HG02840 (cell line): ENCODE results near the gene RSPH10B2.
"Not testable (repeated sequence)": the region's sequence is repeated elsewhere in the genome, so short reads cannot be mapped to it uniquely, and the experiment has no call there.

Source experiments
- ATAC-seq: cut with Tn5 transposase; IDR thresholded peaks from one replicate; pipeline ENCODE4 v1.9.1; 2021; ENCODE audit warnings: mild to moderate bottlenecking, moderate library complexity, moderate number of reproducible peaks; ENCODE audit not compliant: unreplicated experiment, low FRiP score

Gene RSPH10B2

DNA sequence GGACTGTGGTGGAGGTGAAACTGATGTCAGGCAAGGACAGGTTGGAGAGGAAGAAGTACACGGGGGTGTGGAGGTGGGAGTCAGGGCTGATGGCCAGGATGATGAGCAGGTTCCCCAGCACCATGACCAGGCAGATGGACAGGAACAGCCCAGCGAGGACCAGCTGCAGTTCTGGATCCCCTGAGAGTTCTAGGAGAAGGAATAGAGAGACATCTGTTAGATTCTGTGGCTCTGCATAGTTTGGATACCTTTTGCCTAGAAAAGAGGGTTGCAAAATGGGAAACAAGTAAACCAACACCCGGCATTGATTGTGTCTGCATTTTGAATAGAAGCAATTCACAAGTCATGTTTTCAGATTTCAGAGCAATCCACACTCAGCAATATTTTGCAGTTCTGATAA, 81.6 kb downstream of the RSPH10B2 start:
- not testable (repeated sequence) for ATAC-seq

DNA sequence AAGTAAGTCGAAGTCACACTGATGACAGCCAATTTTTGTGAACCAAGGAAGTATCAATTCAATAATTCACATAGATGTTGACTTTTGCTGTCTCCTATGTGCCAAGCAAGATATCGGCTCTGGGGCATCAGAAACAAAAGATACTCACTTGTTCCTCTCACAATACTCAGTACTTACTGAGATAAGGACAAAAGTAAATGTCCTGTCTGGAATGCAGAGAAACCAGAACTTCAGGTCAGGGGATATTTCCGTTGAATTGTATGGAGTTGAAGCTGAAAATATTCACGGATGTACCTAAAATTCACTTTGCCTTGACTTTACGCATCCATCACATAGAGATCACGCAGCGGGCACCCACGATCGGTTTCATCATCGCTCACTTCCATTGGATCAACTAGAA, 83.2 kb downstream of the RSPH10B2 start:
- ATAC-seq = not testable (repeated sequence)

DNA sequence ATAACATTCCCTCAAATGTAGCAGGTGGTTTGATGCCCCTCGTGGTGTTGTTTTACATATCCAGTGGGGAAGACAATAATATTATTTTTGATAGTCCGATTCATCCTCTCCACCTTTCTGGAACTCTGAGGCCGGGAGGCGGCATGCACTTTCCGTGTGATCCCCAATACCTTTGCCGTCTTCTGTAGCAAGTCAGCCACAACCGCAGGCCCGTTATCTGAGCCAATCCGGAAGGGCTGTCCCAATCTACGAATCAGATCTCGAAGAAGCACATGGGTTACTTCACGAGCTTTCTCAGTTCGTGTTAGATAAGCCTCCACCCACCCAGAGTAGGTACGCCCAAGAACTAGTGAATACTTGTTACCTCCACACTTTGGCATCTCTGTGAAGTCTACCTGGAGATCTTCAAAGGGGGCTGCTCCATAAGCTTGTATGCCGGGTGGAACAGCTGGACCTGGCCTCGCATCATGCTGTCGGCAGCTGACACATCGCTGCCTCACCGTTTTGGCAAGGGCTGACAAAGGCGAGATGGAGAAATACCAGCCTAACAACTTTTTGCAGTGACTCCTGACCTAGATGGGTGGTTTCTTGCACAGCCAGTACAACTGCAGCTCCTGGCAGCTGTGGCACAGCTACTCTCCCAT, 88.5 kb downstream of the RSPH10B2 start:
- not testable (repeated sequence) for ATAC-seq

DNA sequence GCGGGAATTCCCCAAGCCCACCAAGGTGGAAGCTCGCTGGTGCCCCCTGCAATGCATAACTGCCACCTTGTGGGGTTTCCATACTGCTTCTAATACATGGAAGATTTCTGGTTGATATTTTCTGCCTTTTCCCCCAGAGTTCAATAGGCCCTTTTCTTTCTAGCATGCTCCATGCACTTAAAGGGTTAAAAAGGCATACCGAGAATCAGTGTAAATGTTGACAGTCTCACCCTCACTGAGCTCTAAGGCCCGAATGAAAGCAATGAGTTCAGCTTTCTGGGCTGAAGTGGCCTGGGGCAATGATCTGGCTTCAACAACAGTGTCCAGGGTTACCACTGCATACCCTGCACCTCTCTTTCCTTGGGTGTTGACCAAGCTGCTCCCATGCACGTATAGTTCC, 89.2 kb downstream of the RSPH10B2 start:
- not testable (repeated sequence) for ATAC-seq

DNA sequence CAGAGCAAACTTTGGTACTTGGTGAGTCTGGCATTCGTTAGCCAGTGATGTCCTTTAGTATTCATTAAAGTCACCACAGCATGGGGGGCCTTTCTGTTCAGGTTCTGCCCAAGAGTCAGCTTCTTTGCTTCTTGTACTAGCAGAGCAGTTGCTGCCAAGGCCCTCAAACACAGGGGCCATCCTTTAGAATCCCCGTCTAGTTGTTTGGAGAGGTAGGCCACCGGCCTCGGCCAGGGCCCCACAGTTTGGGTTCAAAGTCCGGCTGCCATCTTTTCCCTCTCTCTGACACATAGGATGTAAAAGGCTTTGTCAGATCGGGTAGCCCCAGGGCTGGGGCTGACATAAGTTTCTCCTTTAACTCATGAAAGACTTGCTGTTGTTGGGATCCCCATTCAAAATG, 89.8 kb downstream of the RSPH10B2 start:
- not testable (repeated sequence) for ATAC-seq

DNA sequence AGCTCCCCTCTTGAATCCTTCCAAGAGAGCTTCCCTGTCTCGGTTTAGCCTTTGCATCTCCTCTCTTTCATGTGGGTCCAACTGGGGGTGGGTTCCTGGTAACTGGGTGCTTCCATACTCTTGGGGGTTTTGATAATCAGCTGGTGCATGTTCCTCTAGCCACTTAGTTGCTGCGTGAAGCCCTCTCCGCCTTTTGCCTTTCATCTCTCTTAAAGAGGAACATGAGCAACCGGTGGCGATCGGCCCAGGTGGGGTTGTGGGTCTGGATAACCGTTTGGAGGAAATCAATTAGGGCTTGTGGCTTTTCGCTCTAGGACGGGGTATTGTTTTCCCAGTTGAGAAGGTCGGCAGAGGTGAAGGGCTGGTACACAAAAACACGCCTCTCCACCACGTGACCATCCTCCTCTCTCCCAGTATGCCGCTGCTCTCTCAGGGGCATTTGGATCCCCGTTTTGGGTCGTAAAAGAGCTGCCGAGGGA, 92.1 kb downstream of the RSPH10B2 start:
- not testable (repeated sequence) for ATAC-seq

DNA sequence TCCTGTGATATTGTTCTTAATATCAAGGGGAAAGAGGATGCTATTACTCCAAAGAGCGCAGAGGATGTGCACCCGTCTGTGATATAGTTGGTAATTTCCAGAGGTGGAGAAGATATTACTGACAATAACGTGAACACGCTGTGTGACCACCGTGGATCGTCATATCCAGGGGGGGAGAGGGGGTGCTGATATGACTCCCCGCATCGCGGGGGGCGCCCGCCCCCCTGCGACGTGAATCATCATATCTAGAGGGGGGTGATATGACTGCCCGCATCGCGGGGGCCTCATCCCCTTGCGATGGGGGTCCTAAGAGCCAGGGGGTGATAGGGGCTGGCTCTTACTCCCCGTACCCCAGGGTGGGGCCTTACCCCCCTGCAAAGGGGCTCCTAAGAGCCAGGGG, 93.8 kb downstream of the RSPH10B2 start:
- ATAC-seq = not testable (repeated sequence)
